HepG2 (cell line): ENCODE results near the gene XRN1. TPM values are rescaled to one million over a fixed set of nuclear protein-coding genes. Genes with fewer than 3 reads are reported as not detected.

Experiments
- ATF7 ChIP-seq, 2 experiments: fragments of 450-650 bp in 1 of 2; sonication (generic) in 1 of 2; formaldehyde crosslinking in 1 of 2; IDR thresholded peaks; 2 replicates each; pipeline versions ENCODE4 v1.4.0 to v1.6.1; 2016 to 2020; ENCODE audit warnings: antibody characterized with exemption in 1 of 2, mild to moderate bottlenecking in 1 of 2, missing genetic modification reagents in 1 of 2
- CBX1 ChIP-seq: IDR thresholded peaks from one replicate; pipeline ENCODE4 v1.6.1; 2016; ENCODE audit warnings: antibody characterized with exemption, low read depth
- GABPA ChIP-seq, 2 experiments: IDR thresholded peaks; 2 replicates each; pipeline ENCODE4 v1.6.1; 2011 to 2016; ENCODE audit warnings: low read depth in 2 of 2, low read length in 1 of 2, missing biosample characterization in 1 of 2, missing genetic modification characterization in 1 of 2
- GZF1 ChIP-seq: sonication (generic); formaldehyde crosslinking; IDR thresholded peaks from 2 replicates; pipeline ENCODE4 v1.5.1; 2020; ENCODE audit warnings: mild to moderate bottlenecking, missing genetic modification reagents
- HINFP ChIP-seq: sonication (generic); formaldehyde crosslinking; IDR thresholded peaks from 2 replicates; pipeline ENCODE4 v1.4.0; 2020; ENCODE audit warnings: low read depth, mild to moderate bottlenecking, missing genetic modification reagents
- MATR3 ChIP-seq: sonication (generic); formaldehyde crosslinking; IDR thresholded peaks from 2 replicates; pipeline ENCODE4 v1.4.0; 2020; ENCODE audit warnings: missing genetic modification reagents
- RBAK ChIP-seq: sonication (generic); formaldehyde crosslinking; IDR thresholded peaks from 2 replicates; pipeline ENCODE4 v1.5.1; 2020; ENCODE audit warnings: mild to moderate bottlenecking, missing genetic modification reagents
- RFX5 ChIP-seq: IDR thresholded peaks from 2 replicates; pipeline ENCODE4 v1.6.1; 2011; ENCODE audit warnings: low read depth, low read length, improper control_type of control experiment
- STAG1 ChIP-seq: sonication (generic); formaldehyde crosslinking; IDR thresholded peaks from 2 replicates; pipeline ENCODE4 v1.4.0; 2020; ENCODE audit warnings: missing genetic modification reagents
- UBTF ChIP-seq: sonication (generic); formaldehyde crosslinking; IDR thresholded peaks from 2 replicates; pipeline ENCODE4 v1.4.0; 2020; ENCODE audit warnings: mild to moderate bottlenecking, missing genetic modification reagents
- ZNF552 ChIP-seq: sonication (generic); formaldehyde crosslinking; IDR thresholded peaks from 2 replicates; pipeline ENCODE4 v1.9.0; 2022; ENCODE audit warnings: missing genetic modification reagents, mild to moderate bottlenecking, borderline replicate concordance
- ZNF609 ChIP-seq: sonication (generic); formaldehyde crosslinking; IDR thresholded peaks from 2 replicates; pipeline ENCODE4 v1.4.0; 2020; ENCODE audit warnings: mild to moderate bottlenecking, missing genetic modification reagents, borderline replicate concordance
- ZNF777 ChIP-seq: sonication (generic); formaldehyde crosslinking; IDR thresholded peaks from 2 replicates; pipeline ENCODE4 v1.4.0; 2020; ENCODE audit warnings: missing genetic modification reagents
- polyA plus RNA-seq, 8 experiments: library from polyadenylated mRNA; depleted of rRNA in 3 of 8; stranded (reverse) in 7 of 8; unstranded in 1 of 8; fragments of >200 nt; fragmentation: Illumina TruSeq in 4 of 8; extraction: Trizol in 4 of 8; gene quantifications; 2 replicates each; pipeline versions ENCODE4 v1.2.1 to v1.2.3, GENCODE V29; 2011 to 2016; ENCODE audit warnings: low read depth in 4 of 8, missing spikeins in 1 of 8, mixed read lengths in 1 of 8; ENCODE audit not compliant: insufficient read depth in 1 of 8
- total RNA-seq, 5 experiments: library from RNA; depleted of rRNA; stranded (reverse); fragments of >200 nt; fragmentation: Illumina TruSeq; extraction: Trizol; gene quantifications; 2 replicates each; pipeline ENCODE4 v1.2.3, GENCODE V29; 2016; ENCODE audit warnings: low read depth in 1 of 5
- TF ChIP-seq, protein P1 (sequence below): sonication (generic); formaldehyde crosslinking; IDR thresholded peaks from 2 replicates; pipeline ENCODE4 v1.4.0; 2020; ENCODE audit warnings: missing genetic modification reagents, borderline replicate concordance

XRN1 gene
- total and polyA plus RNA-seq, 2 of the 13 experiments (the other 11 are each of a cell fraction or from before 2014, with no cell fraction given), result 13.2 to 13.3 TPM

GRCh38 chr3:142447852-142448823 is at the start of gene XRN1 (continued):
- TF ChIP-seq RBAK (CRISPR knock-in tag) (no peak), GZF1 (CRISPR knock-in tag) (no peak), ZNF777 (no peak), HINFP (CRISPR knock-in tag) (no peak), ZNF609 (CRISPR knock-in tag) (no peak), RFX5 (0 out of 2 replicates have a peak, but pooled peaks have one; percentile 20), ZNF552 (CRISPR knock-in tag) (no peak), GABPA (IDR thresholded peaks at IDR 0.05; ENCODE audit: low read depth, low read length) (no peak), GABPA (CRISPR knock-in tag; IDR thresholded peaks at IDR 0.05; ENCODE audit: low read depth) (peak; percentile 52), MATR3 (CRISPR knock-in tag) (no peak), ATF7 (IDR thresholded peaks at IDR 0.05) (no peak), ATF7 (CRISPR knock-in tag; IDR thresholded peaks at IDR 0.05) (no peak), CBX1 (no peak), STAG1 (CRISPR knock-in tag) (0 out of 2 replicates have a peak, but pooled peaks have one; percentile 2), UBTF (CRISPR knock-in tag) (peak; percentile 72; the same call in 1 of the 2 replicates)
- TF ChIP-seq, protein P1, sequence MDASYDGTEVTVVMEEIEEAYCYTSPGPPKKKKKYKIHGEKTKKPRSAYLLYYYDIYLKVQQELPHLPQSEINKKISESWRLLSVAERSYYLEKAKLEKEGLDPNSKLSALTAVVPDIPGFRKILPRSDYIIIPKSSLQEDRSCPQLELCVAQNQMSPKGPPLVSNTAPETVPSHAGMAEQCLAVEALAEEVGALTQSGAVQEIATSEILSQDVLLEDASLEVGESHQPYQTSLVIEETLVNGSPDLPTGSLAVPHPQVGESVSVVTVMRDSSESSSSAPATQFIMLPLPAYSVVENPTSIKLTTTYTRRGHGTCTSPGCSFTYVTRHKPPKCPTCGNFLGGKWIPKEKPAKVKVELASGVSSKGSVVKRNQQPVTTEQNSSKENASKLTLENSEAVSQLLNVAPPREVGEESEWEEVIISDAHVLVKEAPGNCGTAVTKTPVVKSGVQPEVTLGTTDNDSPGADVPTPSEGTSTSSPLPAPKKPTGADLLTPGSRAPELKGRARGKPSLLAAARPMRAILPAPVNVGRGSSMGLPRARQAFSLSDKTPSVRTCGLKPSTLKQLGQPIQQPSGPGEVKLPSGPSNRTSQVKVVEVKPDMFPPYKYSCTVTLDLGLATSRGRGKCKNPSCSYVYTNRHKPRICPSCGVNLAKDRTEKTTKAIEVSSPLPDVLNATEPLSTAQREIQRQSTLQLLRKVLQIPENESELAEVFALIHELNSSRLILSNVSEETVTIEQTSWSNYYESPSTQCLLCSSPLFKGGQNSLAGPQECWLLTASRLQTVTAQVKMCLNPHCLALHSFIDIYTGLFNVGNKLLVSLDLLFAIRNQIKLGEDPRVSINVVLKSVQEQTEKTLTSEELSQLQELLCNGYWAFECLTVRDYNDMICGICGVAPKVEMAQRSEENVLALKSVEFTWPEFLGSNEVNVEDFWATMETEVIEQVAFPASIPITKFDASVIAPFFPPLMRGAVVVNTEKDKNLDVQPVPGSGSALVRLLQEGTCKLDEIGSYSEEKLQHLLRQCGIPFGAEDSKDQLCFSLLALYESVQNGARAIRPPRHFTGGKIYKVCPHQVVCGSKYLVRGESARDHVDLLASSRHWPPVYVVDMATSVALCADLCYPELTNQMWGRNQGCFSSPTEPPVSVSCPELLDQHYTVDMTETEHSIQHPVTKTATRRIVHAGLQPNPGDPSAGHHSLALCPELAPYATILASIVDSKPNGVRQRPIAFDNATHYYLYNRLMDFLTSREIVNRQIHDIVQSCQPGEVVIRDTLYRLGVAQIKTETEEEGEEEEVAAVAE (CRISPR knock-in tag), result 0 out of 2 replicates have a peak, but pooled peaks have one; percentile 58
